Measurements from ENCODE around the gene ITGAD.
"Not testable (repeated sequence)": the region's sequence is repeated elsewhere in the genome, so short reads cannot be mapped to it uniquely, and the experiment has no call there.

ITGAD gene

GRCh38 chr16:31404353-31405064 lies 11.4 kb downstream of the ITGAD start:
- no peak for DNase-seq

- DNase-seq, result no peak
Observed at GRCh38 chr16:31407406-31407805, 14.3 kb downstream of the ITGAD start.

- no peak for DNase-seq
Observed at GRCh38 chr16:31409433-31409832, 16.3 kb downstream of the ITGAD start.

- no peak for DNase-seq
Observed at GRCh38 chr16:31410082-31410481, 16.9 kb downstream of the ITGAD start.

GRCh38 chr16:31411024-31411844 lies 18.1 kb downstream of the ITGAD start:
- no peak for DNase-seq

GRCh38 chr16:31412750-31413149 lies 19.6 kb downstream of the ITGAD start:
- no peak for DNase-seq

- DNase-seq, result no peak
Observed at GRCh38 chr16:31413381-31413780, 20.2 kb downstream of the ITGAD start.

GRCh38 chr16:31413943-31414342 lies 20.8 kb downstream of the ITGAD start:
- no peak for DNase-seq

GRCh38 chr16:31414706-31415105 lies 21.6 kb downstream of the ITGAD start:
- DNase-seq, result no peak

GRCh38 chr16:31416371-31416770 lies 23.2 kb downstream of the ITGAD start:
- no peak for DNase-seq

- not testable (repeated sequence) for DNase-seq
Observed at GRCh38 chr16:31417036-31417435, 23.9 kb downstream of the ITGAD start.

- DNase-seq, result no peak
Observed at GRCh38 chr16:31417916-31418315, 24.8 kb downstream of the ITGAD start.

- no peak for DNase-seq
Observed at GRCh38 chr16:31420037-31420436, 26.9 kb downstream of the ITGAD start.

GRCh38 chr16:31421587-31421986 lies 28.5 kb downstream of the ITGAD start:
- peak; percentile 28 for DNase-seq

GRCh38 chr16:31423241-31423640 lies 30.1 kb downstream of the ITGAD start:
- no peak for DNase-seq

GRCh38 chr16:31423801-31424200 lies 30.7 kb downstream of the ITGAD start:
- no peak for DNase-seq

- peak; percentile 75 for DNase-seq
Observed at GRCh38 chr16:31427441-31428278, 34.5 kb downstream of the ITGAD start.

GRCh38 chr16:31428279-31428597 lies 35.1 kb downstream of the ITGAD start, which contains the start of gene COX6A2:
TSS of gene COX6A2 (minus strand) at chr16:31428360. CDS start at chr16:31428325, 35 bp downstream.
- no peak for DNase-seq

GRCh38 chr16:31428638-31429247 lies 35.6 kb downstream of the ITGAD start:
- no peak for DNase-seq

- no peak for DNase-seq
Observed at GRCh38 chr16:31429314-31429713, 36.2 kb downstream of the ITGAD start.

- DNase-seq, result no peak
Observed at GRCh38 chr16:31429796-31430195, 36.7 kb downstream of the ITGAD start.

- DNase-seq, result no peak
Observed at GRCh38 chr16:31430380-31431052, 37.4 kb downstream of the ITGAD start.
